GM23338 (cell line): ENCODE results near the gene CCDC178.

ENCODE experiments used
- CREB1 ChIP-seq: fragments of 250-450 bp; sonication (Bioruptor Pico); IDR thresholded peaks from 2 replicates; pipeline ENCODE4 v1.5.0; 2020; ENCODE audit warnings: low read depth, mild to moderate bottlenecking, moderate library complexity
- CTCF ChIP-seq, 2 experiments: fragments of 200-600 bp in 1 of 2; sonication (generic) in 1 of 2; conservative IDR thresholded peaks; 2 replicates each; pipeline versions ENCODE4 v1.5.1 to v1.6.1; 2016 to 2017; ENCODE audit warnings: antibody characterized with exemption in 2 of 2, low read depth in 2 of 2, mild to moderate bottlenecking in 2 of 2, moderate library complexity in 1 of 2
- EZH2 ChIP-seq: fragments of 200-600 bp; sonication (generic); IDR thresholded peaks from one replicate; pipeline ENCODE4 v1.8.0; 2017; ENCODE audit warnings: antibody characterized with exemption, mild to moderate bottlenecking, low read depth; ENCODE audit not compliant: unreplicated experiment
- EZH2phosphoT487 ChIP-seq: fragments of 200-600 bp; sonication (generic); IDR thresholded peaks from one replicate; pipeline ENCODE4 v1.8.1; 2018; ENCODE audit warnings: antibody characterized with exemption; ENCODE audit not compliant: unreplicated experiment
- REST ChIP-seq: IDR thresholded peaks from one replicate; pipeline ENCODE4 v1.6.1; 2018; ENCODE audit warnings: antibody characterized with exemption; ENCODE audit not compliant: unreplicated experiment
- ZNF331 ChIP-seq: fragments of 250-450 bp; sonication (Bioruptor Pico); IDR thresholded peaks from 2 replicates; pipeline ENCODE4 v1.5.0; 2020; ENCODE audit warnings: low read depth, mild to moderate bottlenecking, moderate library complexity

GRCh38 chr18:33232318-33232626 is 208.2 kb downstream of the CCDC178 start:
- TF ChIP-seq CTCF (conservative IDR thresholded peaks at IDR 0.05; ENCODE audit: low read depth in 2 of 2) (no peak), EZH2 (no peak), EZH2phosphoT487 (no peak), ZNF331 (CRISPR knock-in tag) (no peak), CREB1 (CRISPR knock-in tag) (no peak), REST (no peak)
